HL-60/S4 treated with retinoic acid at 250 ng/mL for 4 days and 3 days (cell line): ENCODE data around the gene FAH.

Source experiments
- in situ Hi-C: fragments of 300-500 bp; cut with MboI; formaldehyde crosslinking; loops from 2 replicates; pipeline ENCODE4 v1.7.0; 2022; ENCODE audit warnings: low sequenced_read_pairs

Gene FAH

GRCh38 chr15:80170596-80170995, 17.8 kb downstream of the FAH start:
- in situ Hi-C loops: loop anchor here (25.0 kb wide), 1 partner anchor 258 kb away; no protein-coding TSS in a partner anchor

GRCh38 chr15:80171787-80172186, 19.0 kb downstream of the FAH start:
- in situ Hi-C loops: loop anchor here (25.0 kb wide), 1 partner anchor 259 kb away; no protein-coding TSS in a partner anchor

- in situ Hi-C loops: loop anchor here (25.0 kb wide), 1 partner anchor 260 kb away; no protein-coding TSS in a partner anchor
Observed at GRCh38 chr15:80172401-80172800, 19.6 kb downstream of the FAH start.

GRCh38 chr15:80173022-80173759, 20.4 kb downstream of the FAH start:
- in situ Hi-C loops: loop anchor here (25.0 kb wide), 1 partner anchor 261 kb away; no protein-coding TSS in a partner anchor

GRCh38 chr15:80174017-80174746, 21.4 kb downstream of the FAH start:
- in situ Hi-C loops: loop anchor here (25.0 kb wide), 1 partner anchor 262 kb away; no protein-coding TSS in a partner anchor

GRCh38 chr15:80175436-80175835, 22.6 kb downstream of the FAH start:
- in situ Hi-C loops: no loop called here

GRCh38 chr15:80176443-80176842, 23.6 kb downstream of the FAH start:
- in situ Hi-C loops: no loop called here

GRCh38 chr15:80177156-80177555, 24.4 kb downstream of the FAH start:
- in situ Hi-C loops: no loop called here

GRCh38 chr15:80179025-80179759, 26.4 kb downstream of the FAH start:
- in situ Hi-C loops: no loop called here

- in situ Hi-C loops: no loop called here
Observed at GRCh38 chr15:80179935-80180334, 27.1 kb downstream of the FAH start.

- in situ Hi-C loops: no loop called here
Observed at GRCh38 chr15:80180468-80180867, 27.7 kb downstream of the FAH start.

GRCh38 chr15:80180986-80181385, 28.2 kb downstream of the FAH start:
- in situ Hi-C loops: no loop called here

- in situ Hi-C loops: no loop called here
Observed at GRCh38 chr15:80182611-80183261, 29.9 kb downstream of the FAH start.

GRCh38 chr15:80183306-80183705, 30.5 kb downstream of the FAH start:
- in situ Hi-C loops: no loop called here

GRCh38 chr15:80183886-80184285, 31.1 kb downstream of the FAH start:
- in situ Hi-C loops: no loop called here

GRCh38 chr15:80184554-80184953, 31.8 kb downstream of the FAH start:
- in situ Hi-C loops: no loop called here

- in situ Hi-C loops: no loop called here
Observed at GRCh38 chr15:80185152-80185551, 32.4 kb downstream of the FAH start.

- in situ Hi-C loops: no loop called here
Observed at GRCh38 chr15:80186066-80186465, 33.3 kb downstream of the FAH start.

- in situ Hi-C loops: no loop called here
Observed at GRCh38 chr15:80186597-80186996, 33.8 kb downstream of the FAH start.

- in situ Hi-C loops: no loop called here
Observed at GRCh38 chr15:80188251-80188650, 35.5 kb downstream of the FAH start.

GRCh38 chr15:80191198-80191597, 38.4 kb downstream of the FAH start:
- in situ Hi-C loops: no loop called here
